Lung (tissue), 12 donors: ENCODE measurements around the gene TIA1. TPM values are rescaled to one million over a fixed set of nuclear protein-coding genes. Genes with fewer than 3 reads are reported as not detected.

Experiments
- ATAC-seq: fragments of 200-7000 bp; cut with Tn5 transposase; one replicate; pipeline ENCODE4 v1.9.1; 2020; ENCODE audit warnings: moderate number of reproducible peaks; ENCODE audit not compliant: insufficient read depth, low FRiP score
- DNase-seq, 3 donors: peaks; one replicate each; pipeline ENCODE4 v3.0.0-alpha.2; 2013 to 2017
- H3K27ac ChIP-seq, 2 donors: one replicate each; pipeline ENCODE4 v1.5.1; 2013; ENCODE audit warnings: mild to moderate bottlenecking in 2 of 2, moderate library complexity in 2 of 2, control low read depth in 1 of 2, inconsistent platforms in 1 of 2, low read depth in 1 of 2, low read length in 1 of 2
- H3K27me3 ChIP-seq, 3 donors: one replicate each; pipeline ENCODE4 v1.5.1; 2013; ENCODE audit warnings: low read length in 2 of 3; ENCODE audit not compliant: control insufficient read depth in 3 of 3, insufficient read depth in 3 of 3
- H3K36me3 ChIP-seq, 4 donors: one replicate each; pipeline ENCODE4 v1.5.1; 2013; ENCODE audit warnings: low read length in 4 of 4, mild to moderate bottlenecking in 1 of 4, moderate library complexity in 1 of 4; ENCODE audit not compliant: control insufficient read depth in 4 of 4, insufficient read depth in 4 of 4
- H3K4me1 ChIP-seq, 5 donors: one replicate each; pipeline ENCODE4 v1.5.1; 2013; ENCODE audit warnings: low read length in 5 of 5, mild to moderate bottlenecking in 2 of 5, moderate library complexity in 1 of 5; ENCODE audit not compliant: control insufficient read depth in 5 of 5, insufficient read depth in 5 of 5
- H3K4me3 ChIP-seq: one replicate; pipeline ENCODE4 v1.5.1; 2013; ENCODE audit warnings: mild to moderate bottlenecking, control low read depth, moderate library complexity
- H3K9ac ChIP-seq, 2 donors: one replicate each; pipeline ENCODE4 v1.5.1; 2013; ENCODE audit warnings: low read length in 2 of 2, control low read depth in 1 of 2; ENCODE audit not compliant: insufficient read depth in 1 of 2
- H3K9me3 ChIP-seq, 4 donors: one replicate each; pipeline ENCODE4 v1.5.1; 2013; ENCODE audit warnings: low read length in 3 of 4, mild to moderate bottlenecking in 1 of 4, moderate library complexity in 1 of 4; ENCODE audit not compliant: control insufficient read depth in 4 of 4, insufficient read depth in 3 of 4
- WGBS, 2 donors: extraction: QIAGEN DNeasy Blood & Tissue Kit; methylation state at CpG; one replicate each; pipeline ENCODE4 v1.1.7; 2013; 5-methylcytosine and 5-hydroxymethylcytosine counted together
- polyA plus RNA-seq, 2 donors: library from polyadenylated mRNA; stranded (reverse); fragments of 200-250 nt; gene quantifications; one replicate each; pipeline ENCODE4 v1.2.1, GENCODE V29; 2013
- total RNA-seq, 2 donors: library from RNA; depleted of rRNA in 1 of 2; stranded (reverse); fragments of >200 nt in 1 of 2; gene quantifications; one replicate each; pipeline ENCODE4 v1.2.1, GENCODE V29; 2014 to 2021
- TF ChIP-seq, protein P1 (sequence below): IDR thresholded peaks from 2 replicates; pipeline ENCODE4 v1.5.1; 2012; ENCODE audit warnings: mild to moderate bottlenecking; ENCODE audit errors: control extremely low read depth, extremely low read depth
- donor health status: control.
- donor health status: control.
- donor health status: Bipolar disorder and iron deficiency.
- donor health status: healthy.
- donor health status: DM: yes; HTN: yes; CAD: no.

Gene TIA1
- total and polyA plus RNA-seq, 4 donors = 31.5 to 403 (median 65.2) TPM

DNA sequence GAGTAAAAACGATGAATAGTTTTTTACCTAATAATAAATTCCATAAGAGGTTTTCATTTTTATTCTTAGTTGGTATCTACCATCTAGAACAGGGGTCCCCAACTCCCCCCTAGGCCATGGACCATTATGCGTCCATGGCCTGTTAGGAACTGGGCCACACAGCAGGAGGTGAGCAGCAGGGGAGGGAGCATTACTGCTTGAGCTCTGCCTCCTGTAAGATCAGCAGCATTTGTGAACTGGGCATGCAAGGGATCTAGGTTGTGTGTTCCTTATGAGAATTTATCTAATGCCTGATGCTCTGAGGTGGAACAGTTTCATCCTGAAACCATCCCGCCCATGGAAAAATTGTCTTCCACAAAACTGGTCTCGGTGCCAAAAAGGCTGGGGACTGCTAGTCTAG lies 5.9 kb downstream of the TIA1 start:
- Histone ChIP-seq H3K9me3 (no peaks in the 10 kb centered on the region), H3K4me1 (peaks cover 0 to 25% (median 11%) of the 10 kb centered on the region in 5 donors), H3K27ac (no peak overlapping the region), H3K9ac (no peak overlapping the region), H3K27me3 (no peaks in the 10 kb centered on the region), H3K4me3 (no peak overlapping the region), H3K36me3 (peaks cover 0 to 10% (median 2%) of the 10 kb centered on the region in 4 donors)
- ATAC-seq = no peak
- TF ChIP-seq, protein P1, sequence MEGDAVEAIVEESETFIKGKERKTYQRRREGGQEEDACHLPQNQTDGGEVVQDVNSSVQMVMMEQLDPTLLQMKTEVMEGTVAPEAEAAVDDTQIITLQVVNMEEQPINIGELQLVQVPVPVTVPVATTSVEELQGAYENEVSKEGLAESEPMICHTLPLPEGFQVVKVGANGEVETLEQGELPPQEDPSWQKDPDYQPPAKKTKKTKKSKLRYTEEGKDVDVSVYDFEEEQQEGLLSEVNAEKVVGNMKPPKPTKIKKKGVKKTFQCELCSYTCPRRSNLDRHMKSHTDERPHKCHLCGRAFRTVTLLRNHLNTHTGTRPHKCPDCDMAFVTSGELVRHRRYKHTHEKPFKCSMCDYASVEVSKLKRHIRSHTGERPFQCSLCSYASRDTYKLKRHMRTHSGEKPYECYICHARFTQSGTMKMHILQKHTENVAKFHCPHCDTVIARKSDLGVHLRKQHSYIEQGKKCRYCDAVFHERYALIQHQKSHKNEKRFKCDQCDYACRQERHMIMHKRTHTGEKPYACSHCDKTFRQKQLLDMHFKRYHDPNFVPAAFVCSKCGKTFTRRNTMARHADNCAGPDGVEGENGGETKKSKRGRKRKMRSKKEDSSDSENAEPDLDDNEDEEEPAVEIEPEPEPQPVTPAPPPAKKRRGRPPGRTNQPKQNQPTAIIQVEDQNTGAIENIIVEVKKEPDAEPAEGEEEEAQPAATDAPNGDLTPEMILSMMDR = no peak
- 79 to 84% methylated on average over 4 of the region's 4 CpGs for whole genome bisulfite sequencing, 2 donors
- no peak for DNase-seq

DNA sequence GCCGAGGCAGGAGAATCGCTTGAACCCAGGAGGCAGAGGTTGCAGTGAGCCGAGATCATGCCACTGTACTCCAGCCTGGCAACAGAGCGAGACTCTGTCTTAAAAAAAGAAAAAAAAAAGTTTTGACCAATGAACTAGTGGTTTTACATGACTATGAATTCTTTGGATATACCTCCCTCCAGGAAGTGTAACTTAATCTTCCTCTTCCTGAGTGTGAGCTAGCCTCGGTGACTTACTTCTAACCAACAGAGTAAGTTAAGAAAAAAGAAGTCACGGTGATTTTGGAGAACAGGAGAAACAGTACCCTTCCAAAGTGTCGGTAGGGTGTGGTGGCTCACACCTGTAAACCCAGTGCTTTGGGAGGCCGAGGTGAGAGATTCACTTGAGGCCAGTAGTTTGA lies 7.1 kb downstream of the TIA1 start:
- no peak overlapping the region for H3K4me3 ChIP-seq
- no peak for ATAC-seq
- TF ChIP-seq, protein P1 = no peak
- no peaks in the 10 kb centered on the region for H3K27me3 ChIP-seq
- H3K27ac ChIP-seq = no peak overlapping the region
- 69 to 82% methylated on average over 8 of the region's 8 CpGs for WGBS, 2 donors
- H3K36me3 ChIP-seq = peaks cover 0 to 10% (median 2%) of the 10 kb centered on the region in 4 donors
- no peaks in the 10 kb centered on the region for H3K9me3 ChIP-seq
- no peak for DNase-seq
- H3K4me1 ChIP-seq = peaks cover 0 to 20% (median 11%) of the 10 kb centered on the region in 5 donors
- no peak overlapping the region for H3K9ac ChIP-seq

- H3K27me3 ChIP-seq = no peaks in the 10 kb centered on the region
- TF ChIP-seq, protein P1 = no peak
- H3K9ac ChIP-seq = no peak overlapping the region
- H3K9me3 ChIP-seq = no peaks in the 10 kb centered on the region
- 96 to 97% methylated on average over 3 of the region's 3 CpGs for WGBS, 2 donors
- no peak overlapping the region for H3K27ac ChIP-seq
- peaks cover 0 to 12% (median 6%) of the 10 kb centered on the region in 5 donors for H3K4me1 ChIP-seq
- peaks cover 0 to 11% (median 2%) of the 10 kb centered on the region in 4 donors for H3K36me3 ChIP-seq
- DNase-seq = no peak
- H3K4me3 ChIP-seq = no peak overlapping the region
- ATAC-seq = no peak
Measured at GRCh38 chr2:70240599-70240998, 7.8 kb downstream of the TIA1 start.

DNA sequence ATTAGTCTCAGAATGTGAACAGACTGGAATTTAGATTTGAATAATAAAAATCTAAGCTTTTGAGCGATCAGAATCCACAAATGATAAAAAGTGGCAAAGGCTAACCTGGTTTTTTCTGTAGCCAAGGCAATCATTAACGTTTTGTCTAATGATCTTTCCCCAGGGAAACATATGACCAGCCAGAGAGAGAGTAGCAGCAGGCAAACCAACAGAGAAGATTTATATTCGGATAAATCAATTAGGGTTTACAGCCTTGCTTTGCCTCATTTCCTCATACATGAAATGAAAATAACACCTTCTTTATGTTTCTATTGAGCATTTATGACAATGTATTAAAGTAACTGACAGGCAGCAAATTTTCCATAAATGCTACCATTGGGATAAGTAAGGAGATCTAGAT lies 14.5 kb downstream of the TIA1 start:
- ATAC-seq (no peak), DNase-seq (no peak)
- TF ChIP-seq, protein P1 = no peak
- Histone ChIP-seq H3K27me3 (no peaks in the 10 kb centered on the region), H3K9ac (no peak overlapping the region), H3K36me3 (peaks cover 7 to 30% (median 15%) of the 10 kb centered on the region in 4 donors), H3K4me1 (peaks cover 0 to 3% (median 0%) of the 10 kb centered on the region in 5 donors), H3K4me3 (no peak overlapping the region), H3K27ac (no peak overlapping the region), H3K9me3 (no peaks in the 10 kb centered on the region)
- 76 to 88% methylated on average over 3 of the region's 3 CpGs for WGBS, 2 donors
